GM12801 (cell line): ENCODE results near the gene ELAPOR2.

Source experiments
- TF ChIP-seq, protein P1 (sequence below): IDR thresholded peaks from one replicate; pipeline ENCODE4 v1.5.1; 2011; ENCODE audit warnings: control low read depth; ENCODE audit not compliant: insufficient read length; ENCODE audit errors: extremely low read depth

ELAPOR2 gene

DNA sequence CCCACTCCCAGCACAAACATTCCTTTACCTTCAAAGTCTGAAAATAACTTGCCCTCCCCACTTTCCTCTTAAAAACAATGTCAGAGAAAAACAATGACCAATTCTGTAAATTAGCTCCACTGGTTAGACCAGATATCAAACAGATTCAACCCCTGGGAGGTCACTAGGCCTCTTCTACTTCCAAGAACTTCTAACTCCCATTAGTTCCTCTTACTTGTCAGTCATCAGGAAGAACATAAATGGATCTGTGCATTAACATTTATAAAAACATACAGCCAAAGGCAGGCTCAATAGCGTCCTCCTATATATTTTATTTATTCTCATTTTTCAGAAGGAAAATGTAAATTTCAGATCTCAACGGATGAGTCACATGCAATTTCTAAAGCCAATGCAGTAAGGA is 2.2 kb downstream of the ELAPOR2 start:
- TF ChIP-seq, protein P1, sequence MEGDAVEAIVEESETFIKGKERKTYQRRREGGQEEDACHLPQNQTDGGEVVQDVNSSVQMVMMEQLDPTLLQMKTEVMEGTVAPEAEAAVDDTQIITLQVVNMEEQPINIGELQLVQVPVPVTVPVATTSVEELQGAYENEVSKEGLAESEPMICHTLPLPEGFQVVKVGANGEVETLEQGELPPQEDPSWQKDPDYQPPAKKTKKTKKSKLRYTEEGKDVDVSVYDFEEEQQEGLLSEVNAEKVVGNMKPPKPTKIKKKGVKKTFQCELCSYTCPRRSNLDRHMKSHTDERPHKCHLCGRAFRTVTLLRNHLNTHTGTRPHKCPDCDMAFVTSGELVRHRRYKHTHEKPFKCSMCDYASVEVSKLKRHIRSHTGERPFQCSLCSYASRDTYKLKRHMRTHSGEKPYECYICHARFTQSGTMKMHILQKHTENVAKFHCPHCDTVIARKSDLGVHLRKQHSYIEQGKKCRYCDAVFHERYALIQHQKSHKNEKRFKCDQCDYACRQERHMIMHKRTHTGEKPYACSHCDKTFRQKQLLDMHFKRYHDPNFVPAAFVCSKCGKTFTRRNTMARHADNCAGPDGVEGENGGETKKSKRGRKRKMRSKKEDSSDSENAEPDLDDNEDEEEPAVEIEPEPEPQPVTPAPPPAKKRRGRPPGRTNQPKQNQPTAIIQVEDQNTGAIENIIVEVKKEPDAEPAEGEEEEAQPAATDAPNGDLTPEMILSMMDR, result no peak

DNA sequence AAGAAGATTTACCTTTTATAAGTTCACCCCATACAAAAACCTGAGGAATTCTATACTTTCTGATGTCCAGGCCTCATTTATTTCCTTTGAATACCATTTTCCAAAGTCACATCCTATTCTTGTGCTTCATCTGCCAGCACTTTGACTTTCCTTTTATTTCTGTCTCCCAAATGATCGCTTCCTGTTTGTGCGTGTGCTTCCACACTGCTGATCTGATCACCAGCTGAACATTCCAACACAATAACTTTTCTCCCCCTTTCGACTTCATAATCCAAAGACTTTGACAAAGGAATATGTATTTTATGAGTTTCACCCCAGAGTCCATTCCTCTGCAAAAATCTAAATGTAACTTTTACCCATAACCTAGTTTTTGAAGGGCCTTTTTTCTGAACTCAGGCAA is 3.1 kb downstream of the ELAPOR2 start:
- TF ChIP-seq, protein P1, result no peak

DNA sequence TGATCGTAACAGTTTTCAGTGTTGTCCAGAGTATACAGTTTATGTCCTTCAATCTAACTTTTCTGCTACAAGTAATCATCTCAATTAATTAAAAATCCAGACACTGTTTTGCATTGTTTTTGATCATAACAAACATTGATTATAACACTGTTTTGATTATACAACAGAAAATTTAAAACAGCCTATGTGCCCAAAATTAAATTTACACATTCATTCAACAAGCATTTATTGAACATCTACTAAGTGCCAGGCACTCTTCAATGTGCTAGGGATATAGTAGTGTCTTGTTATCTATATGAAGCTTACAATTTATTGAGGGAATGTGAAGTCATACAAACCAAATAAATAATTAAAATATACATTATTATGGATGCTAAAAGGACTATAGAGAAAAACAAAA is 10.6 kb downstream of the ELAPOR2 start:
- TF ChIP-seq, protein P1, result no peak

DNA sequence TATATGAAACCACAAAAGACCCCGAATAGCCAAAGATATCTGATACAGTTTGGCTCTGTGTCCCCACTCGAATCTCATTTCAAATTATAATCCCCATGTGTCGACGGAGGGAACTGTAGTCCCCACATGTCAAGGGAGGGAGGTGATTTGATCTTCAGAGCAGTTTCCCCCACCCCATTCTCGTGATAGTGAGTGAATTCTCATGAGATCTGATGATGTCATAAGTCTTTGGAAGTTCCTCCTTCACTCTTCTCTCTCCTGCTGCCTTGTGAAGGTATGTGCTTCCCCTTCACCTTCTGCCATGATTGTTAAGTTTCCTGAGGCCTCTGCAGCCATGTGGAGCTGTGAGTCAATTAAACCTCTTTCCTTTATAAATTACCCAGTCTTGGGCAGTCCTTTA is 13.0 kb downstream of the ELAPOR2 start:
- TF ChIP-seq, protein P1, result no peak

DNA sequence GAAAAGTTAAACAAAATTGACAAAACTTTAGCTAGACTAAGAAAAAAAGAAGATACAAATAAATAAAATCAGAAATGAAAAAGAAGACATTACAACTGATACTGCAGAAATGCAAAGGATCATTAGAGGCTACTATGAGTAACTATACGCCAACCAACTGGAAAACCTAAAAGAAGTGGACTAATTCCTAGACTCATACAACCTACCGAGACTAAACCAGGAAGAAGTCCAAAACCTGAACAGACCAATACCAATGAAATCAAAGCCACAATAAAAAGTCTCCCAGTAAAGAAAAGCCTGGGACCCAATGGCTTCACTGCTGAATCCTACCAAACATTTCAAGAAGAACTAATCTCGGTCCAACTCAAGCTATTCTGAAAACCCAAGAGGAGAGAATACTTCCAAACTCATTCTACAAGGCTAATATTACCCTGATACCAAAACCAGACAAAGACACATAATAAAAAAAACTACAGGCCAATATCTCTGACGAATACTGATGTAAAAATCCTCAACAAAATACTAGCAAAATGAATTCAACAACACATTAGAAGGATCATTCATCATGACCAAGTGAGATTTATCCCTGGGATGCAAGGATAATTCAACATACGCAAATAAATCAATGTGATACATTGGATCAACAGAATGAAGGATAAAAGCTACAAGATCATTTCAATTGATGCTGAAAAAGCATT is 20.3 kb downstream of the ELAPOR2 start:
- TF ChIP-seq, protein P1, result no peak

DNA sequence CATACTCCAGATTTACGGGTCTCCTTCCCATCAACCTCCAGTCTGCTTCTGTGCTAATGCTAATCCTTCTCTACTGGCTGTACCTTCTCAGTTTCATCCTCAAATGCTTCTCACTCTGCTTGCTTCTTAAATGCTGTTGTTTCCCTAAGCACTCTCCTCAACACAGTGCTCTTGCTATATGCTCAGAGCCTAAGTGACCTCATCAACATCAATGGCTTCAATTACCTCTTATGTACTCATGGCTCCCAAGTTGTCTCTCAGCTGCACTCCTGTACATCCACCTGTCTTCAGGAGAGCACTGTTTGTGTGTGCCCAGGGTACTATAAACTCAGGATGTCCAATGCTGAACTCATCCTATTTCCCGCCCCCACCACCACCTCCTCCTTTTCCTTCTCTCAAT is 22.5 kb downstream of the ELAPOR2 start:
- TF ChIP-seq, protein P1, result no peak

DNA sequence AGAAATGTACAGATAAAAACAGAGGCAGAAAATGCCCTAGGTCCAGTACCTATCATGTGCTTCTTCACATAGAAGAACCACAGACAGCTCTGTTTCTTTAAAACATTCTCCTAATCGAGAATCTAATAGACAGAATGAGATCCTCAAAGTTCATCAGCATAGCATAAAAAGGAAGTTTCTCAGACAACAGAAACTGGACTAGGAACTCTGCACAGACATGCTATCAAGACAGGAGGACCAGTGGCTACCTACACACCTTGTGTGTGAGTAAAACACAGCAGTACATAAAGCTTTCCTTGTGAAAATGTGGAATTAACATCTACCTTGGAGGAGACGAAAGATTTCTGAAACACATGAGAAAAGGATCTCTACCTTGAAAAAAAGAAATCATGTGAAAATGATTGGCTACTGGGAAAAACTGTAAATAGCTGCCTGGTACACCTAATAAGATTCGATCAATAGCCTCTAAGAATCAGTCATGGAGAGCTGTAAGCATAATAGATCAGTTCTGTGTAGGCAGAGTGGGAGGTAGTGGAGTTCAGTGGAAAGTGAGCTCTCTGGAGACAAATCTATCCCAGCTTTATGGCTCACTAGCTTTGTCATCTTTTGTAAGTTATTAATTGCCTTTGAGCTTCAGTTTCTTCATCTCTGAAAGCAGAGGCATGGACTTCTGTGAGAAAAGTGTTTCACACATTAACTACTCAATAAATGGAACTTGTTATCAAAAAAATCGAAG is 26.7 kb downstream of the ELAPOR2 start:
- TF ChIP-seq, protein P1, result no peak
